ENCODE data around the gene PCLO. TPM values are rescaled to one million over a fixed set of nuclear protein-coding genes. Genes with fewer than 3 reads are reported as not detected.
"Not testable (repeated sequence)": the region's sequence is repeated elsewhere in the genome, so short reads cannot be mapped to it uniquely, and the experiment has no call there.

Gene PCLO
- total RNA-seq, 4 donors from 2014 or later, result 4.9 to 7.4 (median 6.1) TPM

GRCh38 chr7:82904871-82905270, 257.8 kb downstream of the PCLO start:
- DNase-seq (ENCODE audit: low spot score in 2 of 2), result no peak
- Histone ChIP-seq H3K27me3 (no peaks in the 10 kb centered on the region), H3K36me3 (no peaks in the 10 kb centered on the region), H3K4me1 (no peaks in the 10 kb centered on the region), H3K4me3 (no peak overlapping the region), H3K27ac (no peak overlapping the region), H3K9me3 (no peaks in the 10 kb centered on the region)
- WGBS, result 80% methylated on average over 3 of the region's 3 CpGs
- no peak for TF ChIP-seq POLR2A (IDR thresholded peaks at IDR 0.05)
- TF ChIP-seq CTCF (IDR thresholded peaks at IDR 0.05), result no peak
- no peak for TF ChIP-seq POLR2AphosphoS5 (IDR thresholded peaks at IDR 0.05)
- no peak for TF ChIP-seq EP300 (IDR thresholded peaks at IDR 0.05)

- H3K36me3 ChIP-seq; H3K9me3 ChIP-seq; DNase-seq (ENCODE audit: low spot score in 2 of 2); H3K27me3 ChIP-seq; H3K4me3 ChIP-seq; H3K27ac ChIP-seq; H3K4me1 ChIP-seq: not testable (repeated sequence)
- 73% methylated on average over 2 of the region's 2 CpGs for WGBS
These were observed 261.6 kb downstream of the PCLO start for GRCh38 chr7:82901098-82901497.

DNA sequence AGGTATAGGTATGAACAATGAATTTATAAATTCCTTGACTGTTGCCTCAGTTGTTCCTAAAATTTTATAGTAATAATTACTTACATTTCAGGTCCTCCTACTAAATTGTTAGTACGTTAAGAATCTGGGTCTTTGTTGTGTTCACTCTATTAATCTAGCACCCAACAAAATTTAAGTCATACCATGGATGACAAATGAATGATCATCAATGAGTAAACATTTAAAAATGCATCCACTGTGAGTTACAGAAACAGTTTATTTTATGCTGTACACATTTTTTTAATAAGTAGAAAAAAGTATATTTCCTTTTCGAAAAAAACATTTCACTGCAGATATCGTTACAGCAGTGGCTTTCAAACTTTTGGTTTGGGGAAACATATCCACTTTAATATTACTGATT, 265.2 kb downstream of the PCLO start:
- no peak for DNase-seq (ENCODE audit: low spot score in 2 of 2)
- Histone ChIP-seq H3K36me3 (no peaks in the 10 kb centered on the region), H3K9me3 (no peaks in the 10 kb centered on the region), H3K27me3 (no peaks in the 10 kb centered on the region), H3K4me3 (no peak overlapping the region), H3K27ac (no peak overlapping the region), H3K4me1 (no peaks in the 10 kb centered on the region)
- 78% methylated on average over 3 of the region's 3 CpGs for WGBS
- TF ChIP-seq POLR2A (IDR thresholded peaks at IDR 0.05), result no peak
- TF ChIP-seq POLR2AphosphoS5 (IDR thresholded peaks at IDR 0.05), result no peak
- no peak for TF ChIP-seq EP300 (IDR thresholded peaks at IDR 0.05)
- no peak for TF ChIP-seq CTCF (IDR thresholded peaks at IDR 0.05)

DNA sequence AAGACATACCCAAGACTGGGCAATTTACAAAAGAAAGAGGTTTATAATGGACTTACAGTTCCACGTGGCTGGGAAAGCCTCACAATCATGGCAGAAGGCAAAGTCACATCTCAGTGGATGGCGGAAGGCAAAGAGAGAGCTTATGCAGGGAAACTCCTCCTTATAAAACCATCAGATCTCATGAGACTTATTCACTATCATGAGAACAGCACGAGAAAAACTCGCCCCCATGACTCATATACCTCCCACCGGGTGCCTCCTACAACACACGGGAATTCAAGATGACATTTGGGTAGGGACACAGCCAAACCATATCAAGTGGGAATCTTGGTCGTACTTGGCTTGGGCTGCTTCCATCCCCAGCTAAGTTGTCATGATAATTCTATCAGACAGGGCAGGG, 268.3 kb downstream of the PCLO start:
- H3K27ac ChIP-seq; H3K27me3 ChIP-seq; H3K36me3 ChIP-seq; H3K4me1 ChIP-seq; H3K9me3 ChIP-seq; H3K4me3 ChIP-seq; DNase-seq (ENCODE audit: low spot score in 2 of 2): not testable (repeated sequence)
- 65% methylated on average over 7 of the region's 7 CpGs for WGBS

DNA sequence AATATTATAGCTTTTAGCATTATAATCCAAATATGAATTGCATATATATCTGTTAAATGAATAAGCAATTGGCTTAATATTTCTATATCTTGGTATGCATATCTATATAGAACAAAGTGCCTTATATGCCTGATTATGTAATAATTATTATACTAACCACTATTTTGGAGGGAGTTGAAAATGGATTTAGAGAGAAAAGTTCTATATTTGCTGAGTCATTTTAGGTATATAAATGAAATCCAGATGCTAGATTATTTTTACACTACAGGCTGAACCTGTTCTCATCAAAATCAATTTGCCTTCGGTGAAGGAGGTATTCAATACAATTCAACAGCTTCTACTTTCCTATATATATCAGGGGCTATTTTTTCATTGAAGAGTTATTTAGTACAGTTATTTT, 276.4 kb downstream of the PCLO start:
- H3K9me3 ChIP-seq, result no peaks in the 10 kb centered on the region
- DNase-seq (ENCODE audit: low spot score in 2 of 2), result no peak
- H3K27me3 ChIP-seq, result no peaks in the 10 kb centered on the region
- no peaks in the 10 kb centered on the region for H3K36me3 ChIP-seq
- WGBS, result 79% methylated on average over 1 of the region's 1 CpG
- no peaks in the 10 kb centered on the region for H3K4me1 ChIP-seq
- no peak overlapping the region for H3K27ac ChIP-seq
- no peak overlapping the region for H3K4me3 ChIP-seq
- no peak for TF ChIP-seq EP300 (IDR thresholded peaks at IDR 0.05)
- no peak for TF ChIP-seq POLR2AphosphoS5 (IDR thresholded peaks at IDR 0.05)
- no peak for TF ChIP-seq CTCF (IDR thresholded peaks at IDR 0.05)
- no peak for TF ChIP-seq POLR2A (IDR thresholded peaks at IDR 0.05)

- no peak for TF ChIP-seq CTCF (IDR thresholded peaks at IDR 0.05)
- TF ChIP-seq EP300 (IDR thresholded peaks at IDR 0.05), result no peak
- TF ChIP-seq POLR2A (IDR thresholded peaks at IDR 0.05), result no peak
- TF ChIP-seq POLR2AphosphoS5 (IDR thresholded peaks at IDR 0.05), result no peak
- H3K9me3 ChIP-seq, result no peaks in the 10 kb centered on the region
- 82% methylated on average over 6 of the region's 6 CpGs for WGBS
These were observed 296.8 kb downstream of the PCLO start for GRCh38 chr7:82865856-82866255.

More at GRCh38 chr7:82865856-82866255, 296.8 kb downstream of the PCLO start:
- no peak for DNase-seq (ENCODE audit: low spot score in 2 of 2)
- Histone ChIP-seq H3K4me1 (no peaks in the 10 kb centered on the region), H3K36me3 (no peaks in the 10 kb centered on the region), H3K27me3 (no peaks in the 10 kb centered on the region), H3K4me3 (no peak overlapping the region), H3K27ac (no peak overlapping the region)
